Skeletal muscle tissue (tissue), 4 donors: ENCODE results near the gene RARRES1. TPM values are rescaled to one million over a fixed set of nuclear protein-coding genes. Genes with fewer than 3 reads are reported as not detected.

Experiments
- H3K27ac ChIP-seq: one replicate; pipeline ENCODE4 v1.7.0; 2013; ENCODE audit warnings: mild to moderate bottlenecking, low read depth, low read length, inconsistent platforms
- H3K27me3 ChIP-seq, 3 donors: one replicate each; pipeline ENCODE4 v1.7.0; 2013; ENCODE audit warnings: low read length in 3 of 3; ENCODE audit not compliant: control insufficient read depth in 3 of 3, insufficient read depth in 3 of 3
- H3K36me3 ChIP-seq, 3 donors: one replicate each; pipeline ENCODE4 v1.7.0; 2013; ENCODE audit warnings: low read length in 3 of 3; ENCODE audit not compliant: control insufficient read depth in 3 of 3, insufficient read depth in 3 of 3
- H3K4me1 ChIP-seq, 3 donors: one replicate each; pipeline ENCODE4 v1.7.0; 2013; ENCODE audit warnings: low read length in 3 of 3, mild to moderate bottlenecking in 3 of 3; ENCODE audit not compliant: control insufficient read depth in 3 of 3, insufficient read depth in 3 of 3
- H3K4me3 ChIP-seq, 3 donors: one replicate each; pipeline ENCODE4 v1.7.0; 2013; ENCODE audit warnings: low read length in 3 of 3
- H3K9ac ChIP-seq, 3 donors: one replicate each; pipeline ENCODE4 v1.7.0; 2013; ENCODE audit warnings: low read length in 3 of 3, mild to moderate bottlenecking in 3 of 3, moderate library complexity in 2 of 3, low read depth in 1 of 3
- H3K9me3 ChIP-seq, 3 donors: one replicate each; pipeline ENCODE4 v1.7.0; 2013; ENCODE audit warnings: low read length in 3 of 3; ENCODE audit not compliant: control insufficient read depth in 3 of 3
- total RNA-seq: library from RNA; depleted of rRNA; stranded (reverse); fragments of >200 nt; gene quantifications from one replicate; pipeline ENCODE4 v1.2.3, GENCODE V29; 2014
- donor health status: Osteomylitis.

The RARRES1 gene
- total RNA-seq, 1 donor from 2014 or later, result 1.6 TPM

DNA sequence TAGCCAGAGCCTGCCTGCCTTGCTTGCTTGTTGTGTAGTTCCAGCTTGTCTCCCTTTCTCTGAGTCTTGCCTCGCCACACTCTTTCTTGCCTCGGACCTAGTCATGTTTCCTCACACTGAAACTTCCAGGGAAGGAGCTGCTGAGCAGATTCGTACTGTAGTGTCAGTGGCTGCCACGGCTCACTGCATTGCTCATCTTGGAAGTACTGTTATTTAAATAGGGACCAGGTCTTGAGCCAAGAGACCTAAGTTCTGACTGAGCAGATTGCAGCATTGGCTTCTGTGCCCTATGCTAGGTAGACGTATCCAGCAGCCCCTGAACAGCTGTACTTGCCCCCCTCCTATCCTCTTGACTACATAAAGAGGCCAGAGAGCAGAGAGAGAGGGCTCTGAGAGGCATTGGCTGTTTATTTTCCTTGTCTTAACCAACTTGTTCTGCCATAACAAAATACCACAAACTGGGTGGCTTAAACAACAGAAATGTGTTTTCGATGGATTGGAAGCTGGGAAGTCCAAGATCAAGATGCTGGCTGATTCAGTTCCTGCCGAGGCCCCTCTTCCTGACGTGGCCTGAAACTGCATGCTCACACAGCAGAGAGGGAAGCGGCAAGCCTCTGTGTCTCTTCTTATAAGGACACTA, 5.8 kb upstream of the RARRES1 start:
- Histone ChIP-seq H3K9me3 (peaks cover 3 to 8% (median 5%) of the 10 kb centered on the region in 3 donors), H3K36me3 (peaks cover 0 to 15% (median 5%) of the 10 kb centered on the region in 3 donors), H3K9ac (no peak overlapping the region), H3K4me1 (no peaks in the 10 kb centered on the region), H3K27ac (no peak overlapping the region), H3K4me3 (no peak overlapping the region), H3K27me3 (no peaks in the 10 kb centered on the region)

DNA sequence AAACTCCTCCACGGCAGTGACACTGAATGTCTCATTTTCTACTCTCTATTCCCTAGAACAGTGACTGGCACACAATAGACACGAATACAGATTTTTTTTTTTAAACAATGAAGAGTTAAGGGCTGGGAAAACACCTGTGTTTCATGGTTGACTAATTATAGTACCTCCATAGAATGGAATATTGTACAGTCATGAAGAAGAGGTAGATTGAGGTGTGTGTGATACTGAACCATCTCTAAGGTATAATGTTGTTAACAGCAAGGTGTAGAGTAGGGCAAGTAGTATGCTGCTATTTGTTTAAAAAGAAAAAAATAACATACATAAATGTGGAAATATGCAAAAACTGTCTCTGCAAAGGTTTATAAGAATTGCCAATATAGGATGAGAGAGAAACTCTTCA, 5.2 kb upstream of the RARRES1 start:
- H3K36me3 ChIP-seq, result peaks cover 0 to 15% (median 5%) of the 10 kb centered on the region in 3 donors
- no peak overlapping the region for H3K27ac ChIP-seq
- no peaks in the 10 kb centered on the region for H3K27me3 ChIP-seq
- H3K9me3 ChIP-seq, result peaks cover 3 to 8% (median 5%) of the 10 kb centered on the region in 3 donors
- H3K4me3 ChIP-seq, result no peak overlapping the region
- peaks cover 0 to 4% (median 3%) of the 10 kb centered on the region in 3 donors for H3K4me1 ChIP-seq
- no peak overlapping the region for H3K9ac ChIP-seq

DNA sequence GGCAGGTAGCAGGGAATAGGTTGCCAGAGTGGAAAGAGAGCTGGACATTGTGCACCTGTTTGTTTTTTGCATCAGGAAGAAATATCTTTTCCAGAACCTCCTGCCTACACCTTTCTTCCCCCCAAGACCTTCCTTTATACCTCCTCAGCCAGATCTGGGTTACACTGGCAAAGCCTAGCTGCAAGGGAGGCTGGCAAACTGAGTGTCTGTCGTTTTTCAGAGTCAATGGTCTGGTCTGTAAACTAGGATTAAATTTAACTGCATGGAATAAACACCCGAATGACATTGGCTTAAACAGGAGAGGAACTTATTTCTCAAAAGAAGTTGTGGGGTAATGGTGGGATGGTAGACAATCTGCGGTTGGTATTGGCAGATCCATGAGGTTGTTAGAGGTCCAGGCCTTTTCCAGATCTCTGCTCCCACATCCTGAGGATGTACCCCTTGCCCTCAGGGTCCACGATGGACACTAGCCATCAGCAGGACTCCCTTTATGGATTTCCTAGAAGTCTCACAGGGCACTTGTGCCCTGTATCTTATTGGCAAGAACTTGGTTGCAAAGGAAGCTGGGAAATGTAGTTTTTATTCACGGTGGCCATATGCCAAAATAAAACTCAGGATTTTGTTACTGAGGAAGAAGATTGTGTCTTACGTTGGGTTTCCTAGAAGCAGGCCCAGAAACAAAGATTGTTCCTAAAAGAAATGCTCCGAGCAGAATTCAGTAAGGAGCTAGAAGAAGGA, 3.2 kb upstream of the RARRES1 start:
- Histone ChIP-seq H3K4me3 (no peak overlapping the region), H3K4me1 (peaks cover 9 to 16% (median 11%) of the 10 kb centered on the region in 3 donors), H3K9me3 (peaks cover 3 to 8% (median 5%) of the 10 kb centered on the region in 3 donors), H3K36me3 (peaks cover 0 to 15% (median 5%) of the 10 kb centered on the region in 3 donors), H3K9ac (no peak overlapping the region), H3K27ac (no peak overlapping the region), H3K27me3 (no peaks in the 10 kb centered on the region)

DNA sequence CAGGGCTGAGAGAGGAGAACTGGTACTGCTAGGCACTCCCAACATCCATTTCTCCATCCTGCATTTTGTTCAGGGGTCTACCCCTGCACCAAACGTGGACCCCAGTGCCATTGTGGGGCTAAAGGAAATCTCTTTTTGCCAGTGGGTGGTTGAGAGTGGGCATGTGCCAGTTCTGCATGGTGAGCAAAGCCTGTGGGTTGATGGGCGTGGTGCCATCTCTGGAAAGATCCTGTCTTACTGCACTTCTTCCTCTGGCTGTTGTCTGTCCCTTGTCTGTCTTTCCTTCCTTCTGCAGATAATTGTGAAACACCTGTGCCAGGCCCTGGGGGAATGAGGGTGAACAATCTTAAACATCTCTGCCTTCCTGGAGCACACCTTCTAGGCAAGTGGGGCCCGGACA, 1.4 kb upstream of the RARRES1 start:
- H3K4me3 ChIP-seq, result no peak overlapping the region
- H3K9ac ChIP-seq, result no peak overlapping the region
- H3K27ac ChIP-seq, result no peak overlapping the region

DNA sequence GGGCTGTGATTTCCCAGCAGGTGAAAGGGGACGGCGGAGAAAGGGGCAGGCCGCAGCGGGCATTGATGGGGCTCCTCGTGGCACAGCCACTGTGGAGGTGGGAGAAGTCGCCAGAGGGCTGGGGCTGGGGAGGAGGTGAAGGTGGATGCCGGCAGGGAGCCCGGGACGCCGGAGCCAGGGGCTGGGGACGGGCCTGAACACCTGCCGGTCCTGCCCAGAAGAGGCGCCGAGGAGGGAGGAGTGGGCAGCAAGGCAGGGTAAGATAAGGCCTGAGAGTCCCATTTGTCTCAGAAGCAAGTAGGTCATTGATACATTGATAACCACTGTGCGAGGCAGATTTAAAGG, 571 bp upstream of the RARRES1 start:
- Histone ChIP-seq H3K27ac (peak overlapping the region; percentile 19), H3K36me3 (peaks cover 0 to 10% (median 5%) of the 10 kb centered on the region in 3 donors), H3K9ac (peak overlapping the region; percentile 47 to 74 (median 53)), H3K9me3 (peaks cover 3 to 8% (median 5%) of the 10 kb centered on the region in 3 donors), H3K4me1 (peaks cover 13 to 16% (median 14%) of the 10 kb centered on the region in 3 donors), H3K4me3 (peak overlapping the region; percentile 51 to 77 (median 63)), H3K27me3 (no peaks in the 10 kb centered on the region)

More for the DNA sequence above, 1.4 kb upstream of the RARRES1 start:
- H3K9me3 ChIP-seq, result peaks cover 3 to 8% (median 5%) of the 10 kb centered on the region in 3 donors
- no peaks in the 10 kb centered on the region for H3K27me3 ChIP-seq
- peaks cover 0 to 10% (median 5%) of the 10 kb centered on the region in 3 donors for H3K36me3 ChIP-seq
- peaks cover 9 to 16% (median 11%) of the 10 kb centered on the region in 3 donors for H3K4me1 ChIP-seq

DNA sequence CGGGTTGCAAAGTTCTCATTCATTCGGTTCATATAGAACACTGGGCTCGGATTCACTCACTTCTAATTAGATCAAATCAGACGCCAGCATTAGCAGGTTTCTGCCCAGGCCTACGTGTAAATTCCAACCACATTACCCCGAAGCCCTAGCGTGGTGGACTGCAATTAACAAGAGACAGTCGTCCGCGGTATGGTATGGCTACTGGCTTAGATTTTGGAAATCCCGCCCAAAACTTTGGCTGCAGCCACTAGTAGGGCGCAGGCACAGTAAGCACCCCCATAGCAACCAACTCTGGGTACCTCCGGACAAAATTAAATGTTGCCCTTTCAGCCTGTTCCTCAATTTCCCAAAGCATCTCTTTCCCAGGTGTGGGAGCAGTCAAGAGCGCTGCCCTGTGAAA, 771 bp downstream of the RARRES1 start:
- H3K9me3 ChIP-seq, result peaks cover 3 to 8% (median 5%) of the 10 kb centered on the region in 3 donors
- H3K4me3 ChIP-seq, result peak overlapping the region; percentile 63 to 77 (median 70)
- peaks cover 13 to 19% (median 14%) of the 10 kb centered on the region in 3 donors for H3K4me1 ChIP-seq
- peak overlapping the region; percentile 47 to 74 (median 53) for H3K9ac ChIP-seq
- peaks cover 0 to 8% (median 0%) of the 10 kb centered on the region in 3 donors for H3K36me3 ChIP-seq
- H3K27me3 ChIP-seq, result no peaks in the 10 kb centered on the region
- H3K27ac ChIP-seq, result no peak overlapping the region

DNA sequence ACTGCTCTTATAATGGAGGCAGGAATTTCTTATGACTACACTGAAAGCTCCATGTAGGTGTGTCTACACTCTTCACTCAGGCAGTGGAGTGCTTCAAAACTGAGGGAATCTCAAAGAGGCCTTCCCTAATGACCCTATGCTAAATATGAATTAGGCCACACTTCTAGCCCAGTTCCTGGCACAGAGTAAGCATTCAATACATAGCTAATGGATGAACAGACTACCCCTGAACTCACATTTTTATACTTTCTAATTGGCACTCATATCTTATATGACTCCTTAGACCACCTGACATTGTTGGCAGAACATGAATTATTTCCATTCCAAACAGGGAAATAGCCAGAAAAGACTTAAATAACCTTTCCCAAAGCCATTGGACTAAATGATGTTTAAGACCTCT, 3.4 kb downstream of the RARRES1 start:
- Histone ChIP-seq H3K4me3 (no peak overlapping the region), H3K4me1 (peaks cover 19 to 29% (median 25%) of the 10 kb centered on the region in 3 donors), H3K9me3 (no peaks in the 10 kb centered on the region)

DNA sequence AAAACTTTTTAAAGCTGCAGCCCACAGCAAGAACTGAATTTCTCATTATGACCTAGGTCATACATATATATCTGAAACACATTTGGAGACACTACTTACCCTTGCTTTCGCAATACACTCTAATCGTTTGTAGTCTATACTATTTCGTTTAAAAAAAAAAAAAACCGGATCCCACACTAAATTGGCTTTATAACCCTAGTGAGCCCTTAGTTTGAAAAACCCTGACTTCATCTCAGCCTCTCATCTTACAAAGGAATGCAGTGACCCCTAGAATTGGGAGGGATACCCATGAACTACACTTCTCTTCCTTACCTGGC, 4.2 kb downstream of the RARRES1 start:
- Histone ChIP-seq H3K4me3 (peak overlapping the region in 1 of 3 donors; percentile 38), H3K4me1 (peaks cover 19 to 29% (median 25%) of the 10 kb centered on the region in 3 donors)

More for the DNA sequence above, 3.4 kb downstream of the RARRES1 start:
- H3K9ac ChIP-seq, result no peak overlapping the region
- no peak overlapping the region for H3K27ac ChIP-seq
- no peaks in the 10 kb centered on the region for H3K27me3 ChIP-seq
- H3K36me3 ChIP-seq, result no peaks in the 10 kb centered on the region

DNA sequence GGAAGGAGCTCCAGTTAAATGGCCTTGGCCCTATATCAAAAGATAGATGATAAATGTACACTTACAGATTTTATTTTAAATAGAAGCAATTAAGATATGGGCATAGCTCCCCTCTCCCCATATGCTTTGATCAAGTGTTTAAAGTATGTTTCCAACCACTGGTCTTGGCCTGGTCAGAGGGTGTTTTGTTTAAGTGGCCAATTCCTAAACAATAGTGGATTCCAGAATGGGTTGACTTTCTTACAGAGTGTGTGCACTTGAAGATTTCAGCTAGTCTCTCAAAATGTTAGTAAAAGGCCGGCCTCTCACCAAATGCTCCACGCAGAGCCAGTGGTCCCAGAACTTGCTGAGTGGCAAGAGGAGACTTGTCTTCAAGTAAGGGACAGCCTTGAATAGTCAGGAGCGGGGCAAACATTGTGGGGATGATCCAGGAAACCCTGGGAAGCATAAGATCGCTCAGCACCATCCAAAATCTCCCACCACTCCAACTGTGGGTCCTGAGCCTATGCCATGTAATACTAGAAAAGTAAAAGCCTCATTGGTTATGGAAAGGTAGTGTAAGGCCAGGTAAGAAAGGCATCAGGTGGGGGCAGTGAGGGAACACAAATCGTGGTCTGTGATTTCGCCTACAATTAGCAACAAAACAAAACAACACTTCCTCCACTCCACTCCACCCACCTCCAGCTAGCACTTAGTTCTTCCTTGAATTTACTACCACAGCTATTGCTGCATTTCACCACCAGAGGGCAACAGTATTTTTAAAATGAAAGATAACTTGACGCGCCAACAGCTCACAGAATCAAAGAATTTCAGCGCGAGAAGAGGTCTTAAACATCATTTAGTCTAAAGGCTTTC, 4.8 kb downstream of the RARRES1 start:
- H3K4me3 ChIP-seq, result peak overlapping the region in 1 of 3 donors; percentile 38

More for the DNA sequence above, 4.2 kb downstream of the RARRES1 start:
- Histone ChIP-seq H3K27me3 (no peaks in the 10 kb centered on the region), H3K9me3 (no peaks in the 10 kb centered on the region), H3K36me3 (no peaks in the 10 kb centered on the region), H3K27ac (no peak overlapping the region), H3K9ac (no peak overlapping the region)

More for the DNA sequence above, 4.8 kb downstream of the RARRES1 start:
- Histone ChIP-seq H3K9me3 (no peaks in the 10 kb centered on the region), H3K4me1 (peaks cover 16 to 26% (median 25%) of the 10 kb centered on the region in 3 donors), H3K9ac (no peak overlapping the region), H3K36me3 (no peaks in the 10 kb centered on the region), H3K27ac (no peak overlapping the region), H3K27me3 (no peaks in the 10 kb centered on the region)
